Measurements from ENCODE around the gene INPP5A. TPM values are rescaled to one million over a fixed set of nuclear protein-coding genes. Genes with fewer than 3 reads are reported as not detected.

Gene INPP5A
- total RNA-seq, 6 experiments from 2014 or later = 58.9 to 64.6 (median 63.8) TPM

DNA sequence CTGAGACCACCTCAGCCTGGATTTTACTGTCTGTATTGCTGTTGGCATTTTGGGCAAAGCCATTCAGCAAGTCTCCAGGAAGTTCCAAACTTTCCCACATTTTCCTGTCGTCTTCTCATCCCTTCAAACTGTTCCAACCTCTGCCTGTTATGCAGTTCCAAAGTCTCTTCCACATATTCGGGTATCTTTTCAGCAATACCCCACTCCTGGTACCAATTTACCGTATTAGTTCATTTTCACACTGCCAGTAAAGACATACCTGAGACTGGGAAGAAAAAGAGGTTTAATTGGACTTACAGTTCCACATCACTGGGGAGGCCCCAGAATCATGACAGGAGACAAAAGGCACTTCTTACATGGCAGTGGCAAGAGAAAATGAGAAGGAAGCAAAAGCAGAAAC is 62.8 kb downstream of the INPP5A start:
- H3K4me1 Mint-ChIP-seq (ENCODE audit: low read depth) = peaks cover 29% of the 10 kb centered on the region
- peaks cover 28% of the 10 kb centered on the region for H3K9me3 Mint-ChIP-seq
- H3K36me3 Mint-ChIP-seq (ENCODE audit: low read depth) = peaks cover 37% of the 10 kb centered on the region
- no peak for DNase-seq
- peaks cover 3% of the 10 kb centered on the region for H3K27me3 Mint-ChIP-seq (ENCODE audit: insufficient read depth)
- TF ChIP-seq, protein P1, sequence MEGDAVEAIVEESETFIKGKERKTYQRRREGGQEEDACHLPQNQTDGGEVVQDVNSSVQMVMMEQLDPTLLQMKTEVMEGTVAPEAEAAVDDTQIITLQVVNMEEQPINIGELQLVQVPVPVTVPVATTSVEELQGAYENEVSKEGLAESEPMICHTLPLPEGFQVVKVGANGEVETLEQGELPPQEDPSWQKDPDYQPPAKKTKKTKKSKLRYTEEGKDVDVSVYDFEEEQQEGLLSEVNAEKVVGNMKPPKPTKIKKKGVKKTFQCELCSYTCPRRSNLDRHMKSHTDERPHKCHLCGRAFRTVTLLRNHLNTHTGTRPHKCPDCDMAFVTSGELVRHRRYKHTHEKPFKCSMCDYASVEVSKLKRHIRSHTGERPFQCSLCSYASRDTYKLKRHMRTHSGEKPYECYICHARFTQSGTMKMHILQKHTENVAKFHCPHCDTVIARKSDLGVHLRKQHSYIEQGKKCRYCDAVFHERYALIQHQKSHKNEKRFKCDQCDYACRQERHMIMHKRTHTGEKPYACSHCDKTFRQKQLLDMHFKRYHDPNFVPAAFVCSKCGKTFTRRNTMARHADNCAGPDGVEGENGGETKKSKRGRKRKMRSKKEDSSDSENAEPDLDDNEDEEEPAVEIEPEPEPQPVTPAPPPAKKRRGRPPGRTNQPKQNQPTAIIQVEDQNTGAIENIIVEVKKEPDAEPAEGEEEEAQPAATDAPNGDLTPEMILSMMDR (IDR thresholded peaks at IDR 0.05) = no peak
- no peak overlapping the region for H3K27ac Mint-ChIP-seq
- no peak overlapping the region for H3K4me3 Mint-ChIP-seq

DNA sequence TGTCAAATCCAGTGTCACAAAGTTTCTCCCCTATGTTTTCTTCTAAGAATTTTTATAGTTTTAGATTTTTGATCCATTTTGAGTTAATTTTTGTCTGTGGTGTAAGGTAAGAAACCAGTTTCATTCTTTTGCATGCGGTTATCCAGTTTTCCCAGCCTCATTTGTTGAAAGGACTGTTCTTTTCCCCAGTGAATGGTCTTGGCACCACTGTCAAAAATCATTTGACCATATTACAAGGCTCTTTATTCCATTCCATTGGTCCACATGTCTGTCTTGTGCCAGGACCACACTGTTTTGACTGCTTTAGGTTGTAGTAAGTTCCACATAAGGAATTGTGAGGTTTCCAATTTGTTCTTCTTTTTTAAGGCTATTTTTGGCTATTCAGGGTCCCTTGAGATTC is 64.0 kb downstream of the INPP5A start:
- DNase-seq = no peak
- Mint-ChIP-seq H3K4me3 (no peak overlapping the region), H3K9me3 (peaks cover 28% of the 10 kb centered on the region), H3K27me3 (ENCODE audit: insufficient read depth) (peaks cover 3% of the 10 kb centered on the region), H3K36me3 (ENCODE audit: low read depth) (peaks cover 37% of the 10 kb centered on the region), H3K4me1 (ENCODE audit: low read depth) (peaks cover 23% of the 10 kb centered on the region), H3K27ac (no peak overlapping the region)
- TF ChIP-seq, protein P1 (IDR thresholded peaks at IDR 0.05) = no peak

DNA sequence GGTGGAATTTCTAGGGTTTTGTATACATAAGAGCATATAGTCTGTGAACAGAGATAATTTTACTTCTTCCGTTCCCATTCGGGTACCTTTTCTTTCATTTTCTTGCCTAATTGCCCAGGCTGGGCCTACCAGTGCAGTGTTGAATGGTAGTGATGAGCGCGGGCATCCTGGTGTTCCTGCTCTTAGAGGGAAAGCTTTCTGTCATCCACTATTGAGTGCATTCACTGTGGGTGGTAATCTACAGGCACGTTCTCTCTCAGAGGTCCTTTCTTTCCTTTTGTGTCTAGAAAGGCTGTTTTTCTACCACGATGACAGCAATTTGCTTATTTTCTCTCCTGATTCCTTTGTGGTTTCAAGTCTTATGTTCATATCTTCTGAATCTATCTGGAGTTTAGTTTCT is 65.0 kb downstream of the INPP5A start:
- Mint-ChIP-seq H3K9me3 (peaks cover 28% of the 10 kb centered on the region), H3K36me3 (ENCODE audit: low read depth) (peaks cover 37% of the 10 kb centered on the region), H3K27me3 (ENCODE audit: insufficient read depth) (peaks cover 3% of the 10 kb centered on the region), H3K4me3 (no peak overlapping the region), H3K27ac (no peak overlapping the region), H3K4me1 (ENCODE audit: low read depth) (peaks cover 15% of the 10 kb centered on the region)
- TF ChIP-seq, protein P1 (IDR thresholded peaks at IDR 0.05) = no peak
- no peak for DNase-seq

DNA sequence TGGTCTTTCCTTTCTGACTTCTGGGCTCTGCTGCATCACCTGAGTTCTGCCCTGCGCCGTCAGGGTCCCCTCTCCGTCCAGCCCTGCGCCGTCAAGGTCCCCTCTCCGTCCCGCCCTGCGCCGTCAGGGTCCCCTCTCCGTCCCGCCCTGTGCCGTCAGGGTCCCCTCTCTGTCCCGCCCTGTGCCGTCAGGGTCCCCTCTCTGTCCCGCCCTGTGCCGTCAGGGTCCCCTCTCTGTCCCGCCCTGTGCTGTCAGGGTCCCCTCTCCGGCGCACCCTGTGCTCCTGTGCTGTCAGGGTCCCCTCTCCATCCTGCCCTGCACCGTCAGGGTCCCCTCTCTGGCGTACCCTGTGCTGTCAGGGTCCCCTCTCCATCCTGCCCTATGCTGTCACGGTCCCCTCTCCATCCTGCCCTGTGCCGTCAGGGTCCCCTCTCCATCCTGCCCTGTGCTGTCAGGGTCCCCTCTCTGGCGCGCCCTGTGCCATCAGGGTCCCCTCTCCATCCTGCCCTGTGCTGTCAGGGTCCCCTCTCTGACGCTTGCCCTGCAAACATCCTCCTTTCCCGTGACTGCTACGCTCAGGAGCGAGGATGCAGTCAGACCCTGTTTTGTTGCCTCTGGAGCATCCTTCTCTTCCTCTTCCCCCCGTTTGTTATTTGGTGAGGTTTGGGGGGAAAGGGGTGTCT is 66.4 kb downstream of the INPP5A start:
- DNase-seq = no peak
- Mint-ChIP-seq H3K9me3 (peaks cover 24% of the 10 kb centered on the region), H3K4me1 (ENCODE audit: low read depth) (peaks cover 5% of the 10 kb centered on the region; the same call in 1 of the 2 replicates), H3K27me3 (ENCODE audit: insufficient read depth) (peaks cover 3% of the 10 kb centered on the region), H3K4me3 (no peak overlapping the region), H3K27ac (no peak overlapping the region), H3K36me3 (ENCODE audit: low read depth) (peaks cover 28% of the 10 kb centered on the region)
- TF ChIP-seq, protein P1 (IDR thresholded peaks at IDR 0.05) = no peak

DNA sequence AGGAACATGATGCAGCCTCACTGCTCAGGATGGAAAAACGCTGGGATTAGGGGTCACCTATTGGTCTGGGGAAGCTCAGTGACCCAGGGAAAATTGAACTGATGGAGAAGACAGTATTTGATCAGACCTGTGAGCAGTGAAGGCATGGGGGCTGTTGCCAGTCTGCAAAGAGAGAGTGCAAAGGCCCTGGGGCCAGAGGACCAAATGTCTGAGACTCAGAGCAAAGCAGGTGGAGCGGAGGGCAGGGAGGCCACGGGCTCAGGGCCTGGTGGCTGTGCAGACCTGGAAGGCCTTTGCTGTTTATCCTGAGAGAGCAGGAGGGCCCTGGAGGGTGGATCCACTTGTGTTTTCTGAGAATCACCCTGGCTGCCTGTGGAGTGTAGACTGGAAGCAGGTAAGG is 67.1 kb downstream of the INPP5A start:
- H3K9me3 Mint-ChIP-seq = peaks cover 22% of the 10 kb centered on the region
- H3K36me3 Mint-ChIP-seq (ENCODE audit: low read depth) = peaks cover 28% of the 10 kb centered on the region
- TF ChIP-seq, protein P1 (IDR thresholded peaks at IDR 0.05) = no peak
- DNase-seq = no peak
- H3K4me1 Mint-ChIP-seq (ENCODE audit: low read depth) = peaks cover 5% of the 10 kb centered on the region; the same call in 1 of the 2 replicates
- H3K27me3 Mint-ChIP-seq (ENCODE audit: insufficient read depth) = peaks cover 3% of the 10 kb centered on the region
- no peak overlapping the region for H3K4me3 Mint-ChIP-seq
- H3K27ac Mint-ChIP-seq = no peak overlapping the region
